ENCODE measurements around the gene EMP1. TPM values are rescaled to one million over a fixed set of nuclear protein-coding genes. Genes with fewer than 3 reads are reported as not detected.

The EMP1 gene
- total and polyA plus RNA-seq, 2 experiments from 2014 or later = 0.07 to 0.39 TPM

DNA sequence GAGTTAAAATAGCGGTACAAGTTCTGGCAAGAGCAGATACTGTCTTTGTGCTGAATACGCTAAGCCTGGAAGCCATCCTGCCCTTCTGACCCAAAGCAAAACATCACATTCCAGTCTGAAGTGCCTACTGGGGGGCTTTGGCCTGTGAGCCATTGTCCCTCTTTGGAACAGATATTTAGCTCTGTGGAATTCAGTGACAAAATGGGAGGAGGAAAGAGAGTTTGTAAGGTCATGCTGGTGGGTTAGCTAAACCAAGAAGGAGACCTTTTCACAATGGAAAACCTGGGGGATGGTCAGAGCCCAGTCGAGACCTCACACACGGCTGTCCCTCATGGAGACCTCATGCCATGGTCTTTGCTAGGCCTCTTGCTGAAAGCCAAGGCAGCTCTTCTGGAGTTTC is 18.5 kb downstream of the EMP1 start:
- no peak overlapping the region for H2AFZ ChIP-seq
- H3K27ac Mint-ChIP-seq = no peak overlapping the region

DNA sequence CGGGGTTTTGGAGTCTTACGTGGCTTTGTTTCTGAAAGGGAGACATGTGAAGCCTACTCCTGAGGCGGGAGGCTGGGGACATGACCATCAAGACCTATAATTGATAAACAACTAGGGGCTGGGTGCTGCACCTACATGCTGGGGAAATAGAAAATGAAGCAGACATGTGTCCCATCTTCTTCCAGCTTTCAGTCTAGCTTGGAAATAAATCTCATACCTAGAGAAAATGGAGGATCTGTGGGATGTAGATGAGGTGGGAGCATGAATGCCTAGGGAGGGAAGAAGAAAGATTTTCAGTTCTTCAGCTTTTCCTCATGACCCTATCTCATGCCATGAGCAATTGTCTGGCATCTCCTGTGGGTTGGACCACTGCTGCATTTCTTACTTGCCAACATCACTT is 22.1 kb downstream of the EMP1 start:
- no peak overlapping the region for H3K27ac ChIP-seq (ENCODE audit: low read depth)
- H3K4me3 ChIP-seq = no peak overlapping the region
- H2AFZ ChIP-seq = no peak overlapping the region
- H3K36me3 Mint-ChIP-seq (ENCODE audit: low read depth) = peaks cover 7% of the 10 kb centered on the region
- no peak for DNase-seq (ENCODE audit: low spot score)
- no peaks in the 10 kb centered on the region for H4K20me1 ChIP-seq (replicated peaks; ENCODE audit: insufficient read depth)
- H3K9me3 Mint-ChIP-seq = peaks cover 7% of the 10 kb centered on the region
- no peaks in the 10 kb centered on the region for H3K36me3 ChIP-seq (ENCODE audit: insufficient read depth)
- no peak overlapping the region for H3K4me2 ChIP-seq
- no peaks in the 10 kb centered on the region for H3K27me3 ChIP-seq (ENCODE audit: insufficient read depth)
- H3K4me1 ChIP-seq (ENCODE audit: insufficient read depth) = no peaks in the 10 kb centered on the region
- TF ChIP-seq, protein P1, sequence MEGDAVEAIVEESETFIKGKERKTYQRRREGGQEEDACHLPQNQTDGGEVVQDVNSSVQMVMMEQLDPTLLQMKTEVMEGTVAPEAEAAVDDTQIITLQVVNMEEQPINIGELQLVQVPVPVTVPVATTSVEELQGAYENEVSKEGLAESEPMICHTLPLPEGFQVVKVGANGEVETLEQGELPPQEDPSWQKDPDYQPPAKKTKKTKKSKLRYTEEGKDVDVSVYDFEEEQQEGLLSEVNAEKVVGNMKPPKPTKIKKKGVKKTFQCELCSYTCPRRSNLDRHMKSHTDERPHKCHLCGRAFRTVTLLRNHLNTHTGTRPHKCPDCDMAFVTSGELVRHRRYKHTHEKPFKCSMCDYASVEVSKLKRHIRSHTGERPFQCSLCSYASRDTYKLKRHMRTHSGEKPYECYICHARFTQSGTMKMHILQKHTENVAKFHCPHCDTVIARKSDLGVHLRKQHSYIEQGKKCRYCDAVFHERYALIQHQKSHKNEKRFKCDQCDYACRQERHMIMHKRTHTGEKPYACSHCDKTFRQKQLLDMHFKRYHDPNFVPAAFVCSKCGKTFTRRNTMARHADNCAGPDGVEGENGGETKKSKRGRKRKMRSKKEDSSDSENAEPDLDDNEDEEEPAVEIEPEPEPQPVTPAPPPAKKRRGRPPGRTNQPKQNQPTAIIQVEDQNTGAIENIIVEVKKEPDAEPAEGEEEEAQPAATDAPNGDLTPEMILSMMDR (conservative IDR thresholded peaks at IDR 0.05; ENCODE audit: low read depth in 2 of 2) = no peak
- TF ChIP-seq, protein P2, sequence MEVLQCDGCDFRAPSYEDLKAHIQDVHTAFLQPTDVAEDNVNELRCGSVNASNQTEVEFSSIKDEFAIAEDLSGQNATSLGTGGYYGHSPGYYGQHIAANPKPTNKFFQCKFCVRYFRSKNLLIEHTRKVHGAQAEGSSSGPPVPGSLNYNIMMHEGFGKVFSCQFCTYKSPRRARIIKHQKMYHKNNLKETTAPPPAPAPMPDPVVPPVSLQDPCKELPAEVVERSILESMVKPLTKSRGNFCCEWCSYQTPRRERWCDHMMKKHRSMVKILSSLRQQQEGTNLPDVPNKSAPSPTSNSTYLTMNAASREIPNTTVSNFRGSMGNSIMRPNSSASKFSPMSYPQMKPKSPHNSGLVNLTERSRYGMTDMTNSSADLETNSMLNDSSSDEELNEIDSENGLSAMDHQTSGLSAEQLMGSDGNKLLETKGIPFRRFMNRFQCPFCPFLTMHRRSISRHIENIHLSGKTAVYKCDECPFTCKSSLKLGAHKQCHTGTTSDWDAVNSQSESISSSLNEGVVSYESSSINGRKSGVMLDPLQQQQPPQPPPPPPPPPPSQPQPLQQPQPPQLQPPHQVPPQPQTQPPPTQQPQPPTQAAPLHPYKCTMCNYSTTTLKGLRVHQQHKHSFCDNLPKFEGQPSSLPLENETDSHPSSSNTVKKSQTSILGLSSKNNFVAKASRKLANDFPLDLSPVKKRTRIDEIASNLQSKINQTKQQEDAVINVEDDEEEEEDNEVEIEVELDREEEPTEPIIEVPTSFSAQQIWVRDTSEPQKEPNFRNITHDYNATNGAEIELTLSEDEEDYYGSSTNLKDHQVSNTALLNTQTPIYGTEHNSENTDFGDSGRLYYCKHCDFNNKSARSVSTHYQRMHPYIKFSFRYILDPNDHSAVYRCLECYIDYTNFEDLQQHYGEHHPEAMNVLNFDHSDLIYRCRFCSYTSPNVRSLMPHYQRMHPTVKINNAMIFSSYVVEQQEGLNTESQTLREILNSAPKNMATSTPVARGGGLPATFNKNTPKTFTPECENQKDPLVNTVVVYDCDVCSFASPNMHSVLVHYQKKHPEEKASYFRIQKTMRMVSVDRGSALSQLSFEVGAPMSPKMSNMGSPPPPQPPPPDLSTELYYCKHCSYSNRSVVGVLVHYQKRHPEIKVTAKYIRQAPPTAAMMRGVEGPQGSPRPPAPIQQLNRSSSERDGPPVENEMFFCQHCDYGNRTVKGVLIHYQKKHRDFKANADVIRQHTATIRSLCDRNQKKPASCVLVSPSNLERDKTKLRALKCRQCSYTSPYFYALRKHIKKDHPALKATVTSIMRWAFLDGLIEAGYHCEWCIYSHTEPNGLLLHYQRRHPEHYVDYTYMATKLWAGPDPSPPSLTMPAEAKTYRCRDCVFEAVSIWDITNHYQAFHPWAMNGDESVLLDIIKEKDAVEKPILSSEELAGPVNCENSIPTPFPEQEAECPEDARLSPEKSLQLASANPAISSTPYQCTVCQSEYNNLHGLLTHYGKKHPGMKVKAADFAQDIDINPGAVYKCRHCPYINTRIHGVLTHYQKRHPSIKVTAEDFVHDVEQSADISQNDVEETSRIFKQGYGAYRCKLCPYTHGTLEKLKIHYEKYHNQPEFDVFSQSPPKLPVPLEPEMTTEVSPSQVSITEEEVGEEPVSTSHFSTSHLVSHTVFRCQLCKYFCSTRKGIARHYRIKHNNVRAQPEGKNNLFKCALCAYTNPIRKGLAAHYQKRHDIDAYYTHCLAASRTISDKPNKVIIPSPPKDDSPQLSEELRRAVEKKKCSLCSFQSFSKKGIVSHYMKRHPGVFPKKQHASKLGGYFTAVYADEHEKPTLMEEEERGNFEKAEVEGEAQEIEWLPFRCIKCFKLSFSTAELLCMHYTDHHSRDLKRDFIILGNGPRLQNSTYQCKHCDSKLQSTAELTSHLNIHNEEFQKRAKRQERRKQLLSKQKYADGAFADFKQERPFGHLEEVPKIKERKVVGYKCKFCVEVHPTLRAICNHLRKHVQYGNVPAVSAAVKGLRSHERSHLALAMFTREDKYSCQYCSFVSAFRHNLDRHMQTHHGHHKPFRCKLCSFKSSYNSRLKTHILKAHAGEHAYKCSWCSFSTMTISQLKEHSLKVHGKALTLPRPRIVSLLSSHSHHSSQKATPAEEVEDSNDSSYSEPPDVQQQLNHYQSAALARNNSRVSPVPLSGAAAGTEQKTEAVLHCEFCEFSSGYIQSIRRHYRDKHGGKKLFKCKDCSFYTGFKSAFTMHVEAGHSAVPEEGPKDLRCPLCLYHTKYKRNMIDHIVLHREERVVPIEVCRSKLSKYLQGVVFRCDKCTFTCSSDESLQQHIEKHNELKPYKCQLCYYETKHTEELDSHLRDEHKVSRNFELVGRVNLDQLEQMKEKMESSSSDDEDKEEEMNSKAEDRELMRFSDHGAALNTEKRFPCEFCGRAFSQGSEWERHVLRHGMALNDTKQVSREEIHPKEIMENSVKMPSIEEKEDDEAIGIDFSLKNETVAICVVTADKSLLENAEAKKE (CRISPR knock-in tag; IDR thresholded peaks at IDR 0.05) = no peak
- H3K27me3 Mint-ChIP-seq (ENCODE audit: insufficient read depth, low read depth, poor library complexity) = no peaks in the 10 kb centered on the region
- H3K79me2 ChIP-seq (replicated peaks; ENCODE audit: insufficient read depth) = no peaks in the 10 kb centered on the region
- no peak for ATAC-seq
- H3K9me2 ChIP-seq (ENCODE audit: insufficient read depth) = no peaks in the 10 kb centered on the region
- no peak overlapping the region for H3K4me3 Mint-ChIP-seq
- no peaks in the 10 kb centered on the region for H3K4me1 Mint-ChIP-seq
- H3K27ac Mint-ChIP-seq = no peak overlapping the region
- H3F3A ChIP-seq (replicated peaks; ENCODE audit: low read depth) = no peaks in the 10 kb centered on the region

More for the DNA sequence above, 18.5 kb downstream of the EMP1 start:
- H3K27me3 ChIP-seq (ENCODE audit: insufficient read depth) = no peaks in the 10 kb centered on the region
- no peak for ATAC-seq
- peaks cover 7% of the 10 kb centered on the region for H3K36me3 Mint-ChIP-seq (ENCODE audit: low read depth)
- no peaks in the 10 kb centered on the region for H3K79me2 ChIP-seq (replicated peaks; ENCODE audit: insufficient read depth)
- no peaks in the 10 kb centered on the region for H3F3A ChIP-seq (replicated peaks; ENCODE audit: low read depth)
- H3K27ac ChIP-seq (ENCODE audit: low read depth) = no peak overlapping the region
- peaks cover 5% of the 10 kb centered on the region for H3K4me1 ChIP-seq (ENCODE audit: insufficient read depth)
- peaks cover 3% of the 10 kb centered on the region for H3K27me3 Mint-ChIP-seq (ENCODE audit: insufficient read depth, low read depth, poor library complexity)
- H3K4me3 Mint-ChIP-seq = no peak overlapping the region
- no peak for DNase-seq (ENCODE audit: low spot score)
- H3K9me3 Mint-ChIP-seq = peaks cover 7% of the 10 kb centered on the region
- H3K9me2 ChIP-seq (ENCODE audit: insufficient read depth) = no peaks in the 10 kb centered on the region
- no peak overlapping the region for H3K4me3 ChIP-seq
- TF ChIP-seq POLR2AphosphoS5 (IDR thresholded peaks at IDR 0.05; ENCODE audit: low read depth) = no peak
- no peak for TF ChIP-seq CREB1 (CRISPR knock-in tag; IDR thresholded peaks at IDR 0.05; ENCODE audit: low read depth)
- no peak for TF ChIP-seq ZNF114 (CRISPR knock-in tag; IDR thresholded peaks at IDR 0.05)
- no peak for TF ChIP-seq JUNB (IDR thresholded peaks at IDR 0.05; ENCODE audit: unreplicated experiment)
- TF ChIP-seq, protein P1 (conservative IDR thresholded peaks at IDR 0.05; ENCODE audit: low read depth in 2 of 2) = no peak
- TF ChIP-seq ZNF331 (CRISPR knock-in tag; IDR thresholded peaks at IDR 0.05; ENCODE audit: low read depth) = no peak
- no peak overlapping the region for H3K4me2 ChIP-seq
- no peaks in the 10 kb centered on the region for H4K20me1 ChIP-seq (replicated peaks; ENCODE audit: insufficient read depth)
- H3K36me3 ChIP-seq (ENCODE audit: insufficient read depth) = no peaks in the 10 kb centered on the region
- H3K4me1 Mint-ChIP-seq = peaks cover 11% of the 10 kb centered on the region

Data from GM23338 (cell line).